Retina (tissue), 1 donor: Measurements from ENCODE around the gene ACE2.
"Not testable (repeated sequence)": the region's sequence is repeated elsewhere in the genome, so short reads cannot be mapped to it uniquely, and the experiment has no call there.

ENCODE experiments used
- DNase-seq: peaks from one replicate; pipeline ENCODE4 v3.0.0-alpha.2; 2016

The ACE2 gene

DNA sequence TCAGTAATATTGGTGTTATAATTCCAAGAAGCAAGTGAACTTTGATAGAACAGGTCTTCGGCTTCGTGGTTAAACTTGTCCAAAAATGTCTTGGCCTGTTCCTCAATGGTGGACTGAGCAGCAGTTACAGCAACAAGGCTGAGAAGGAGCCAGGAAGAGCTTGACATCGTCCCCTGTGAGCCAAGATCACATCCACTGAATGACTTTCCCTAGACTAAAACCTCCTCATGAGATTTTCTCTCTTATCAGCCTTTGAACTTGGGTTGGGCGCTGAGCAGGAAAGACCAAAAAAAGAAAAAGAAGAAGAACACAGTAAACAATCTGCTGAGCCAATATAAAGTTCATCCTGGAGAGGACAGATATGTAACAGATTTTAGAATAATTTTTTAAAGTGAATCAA is at the start of gene ACE2:
ACE2 (minus strand) TSS at position 216 of the 400 bp plus-strand sequence; CDS start at position 167, 49 bp downstream.
- no peak for DNase-seq

DNA sequence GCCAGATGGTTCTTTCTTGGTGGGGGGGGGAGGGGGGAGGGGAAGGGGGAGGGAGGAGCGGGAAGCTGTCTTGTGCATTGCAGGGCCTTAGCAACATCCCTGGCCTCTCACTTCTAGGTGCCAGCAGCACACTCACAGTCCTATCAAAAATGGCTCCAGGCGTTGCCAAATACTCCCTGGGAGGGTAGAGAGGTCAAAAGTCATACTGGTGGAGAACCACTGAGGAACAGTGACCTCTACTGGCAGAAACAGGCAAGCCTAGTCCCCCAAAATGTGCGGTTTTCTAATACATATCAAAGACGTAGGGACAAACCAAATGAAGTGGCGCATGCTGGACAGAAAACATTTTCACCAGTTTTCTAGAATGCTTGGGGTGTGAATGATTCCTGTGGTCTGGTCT is 46.8 kb upstream of the ACE2 start:
- DNase-seq, result not testable (repeated sequence)

GRCh38 chrX:15646543-15646942 is 45.8 kb upstream of the ACE2 start:
- DNase-seq, result no peak

- DNase-seq, result no peak
These were observed 45.3 kb upstream of the ACE2 start for GRCh38 chrX:15646031-15646430.

DNA sequence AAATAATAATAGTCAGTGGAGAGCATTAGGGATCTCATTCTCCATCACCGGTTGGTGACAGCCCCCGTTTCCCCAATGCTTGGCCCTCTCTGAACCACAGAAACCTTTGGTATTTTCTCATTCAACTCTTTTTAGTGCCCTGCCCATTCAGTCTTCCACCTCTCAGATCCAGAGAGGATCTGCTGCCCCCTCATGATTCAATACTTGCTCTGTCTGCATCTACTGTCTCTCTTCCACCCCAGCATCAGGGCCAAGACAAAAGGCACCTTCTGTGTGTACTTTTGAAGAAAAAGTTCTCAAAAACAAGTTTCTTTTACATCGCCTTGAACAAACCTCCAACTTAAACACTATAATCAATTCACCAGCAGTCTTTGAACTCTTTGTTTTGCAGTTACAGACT is 44.5 kb upstream of the ACE2 start:
- no peak for DNase-seq

DNA sequence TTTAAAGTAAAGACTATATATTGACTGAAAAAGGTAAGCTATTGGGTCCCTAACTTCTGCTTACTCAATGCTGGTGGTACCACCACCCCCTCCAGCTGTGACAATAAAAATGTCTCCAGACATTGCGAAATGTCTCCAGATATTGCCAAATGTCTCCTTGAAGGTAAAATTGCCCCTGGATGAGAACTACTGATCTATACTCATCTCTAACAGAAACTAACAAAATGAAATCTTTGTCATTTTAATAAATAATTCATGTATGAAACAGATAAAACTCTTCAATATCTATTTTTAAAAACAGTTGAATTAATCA is 43.8 kb upstream of the ACE2 start:
- DNase-seq, result no peak

DNA sequence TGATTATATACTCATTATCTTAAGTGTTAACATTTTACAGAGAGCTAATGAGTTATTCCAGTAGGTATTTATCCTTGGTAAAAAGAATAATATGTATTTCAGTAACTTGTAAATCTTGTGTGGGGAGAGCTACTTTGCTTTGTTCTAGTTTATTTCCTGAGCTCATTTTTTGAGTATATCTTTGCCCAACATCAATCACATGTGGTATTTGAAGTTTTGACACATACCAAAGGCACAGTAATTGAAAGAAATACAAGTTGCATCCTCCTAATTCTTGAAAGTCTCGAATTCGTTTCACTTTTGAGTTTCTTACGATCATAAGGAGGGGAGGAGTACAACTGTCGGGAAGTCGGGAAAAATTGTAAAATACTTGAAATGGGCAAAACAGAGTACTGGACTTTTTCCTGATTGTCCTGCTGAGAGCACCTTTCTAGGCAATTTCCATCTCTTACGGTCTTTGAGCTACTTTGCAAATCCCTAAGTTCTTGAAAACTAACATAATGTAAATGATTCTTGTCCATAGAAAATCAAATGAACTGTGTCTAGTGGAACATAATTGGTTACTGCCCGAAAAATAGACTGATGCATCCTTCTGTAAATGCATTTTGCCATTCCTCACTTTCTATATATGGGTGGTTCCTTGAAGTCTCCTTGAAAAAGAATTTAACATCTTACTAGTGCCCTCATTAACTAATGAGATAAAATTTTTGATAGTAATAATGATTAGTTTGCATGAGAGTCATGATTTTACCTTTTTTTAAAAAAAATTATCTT is 43.2 kb upstream of the ACE2 start:
- no peak for DNase-seq

GRCh38 chrX:15631637-15632036 is 30.9 kb upstream of the ACE2 start:
- no peak for DNase-seq

- peak; percentile 6 for DNase-seq
These were observed 22.3 kb upstream of the ACE2 start for GRCh38 chrX:15623054-15623453.

GRCh38 chrX:15619053-15619755 is 18.4 kb upstream of the ACE2 start:
- no peak for DNase-seq

GRCh38 chrX:15617111-15617510 is 16.4 kb upstream of the ACE2 start:
- no peak for DNase-seq

DNA sequence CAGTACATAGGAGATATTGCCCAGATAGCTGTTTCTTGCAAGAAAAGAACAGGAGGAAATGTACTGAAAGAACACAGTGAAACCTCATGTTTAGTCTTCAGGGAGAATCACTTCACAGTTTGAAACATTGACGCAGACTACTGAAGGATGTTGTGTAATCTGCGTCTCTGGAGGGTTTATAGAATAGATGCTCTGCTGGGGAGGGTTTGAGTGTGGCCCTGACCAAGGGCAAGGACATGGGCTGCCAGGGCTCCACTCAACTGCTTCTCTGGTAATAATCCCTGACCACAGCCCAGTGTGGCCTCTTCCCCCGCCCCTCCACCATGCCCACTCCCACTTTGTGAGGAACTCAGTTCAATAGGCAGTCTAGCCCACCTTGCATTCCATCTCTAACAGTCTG is 15.8 kb upstream of the ACE2 start:
- DNase-seq, result no peak

DNA sequence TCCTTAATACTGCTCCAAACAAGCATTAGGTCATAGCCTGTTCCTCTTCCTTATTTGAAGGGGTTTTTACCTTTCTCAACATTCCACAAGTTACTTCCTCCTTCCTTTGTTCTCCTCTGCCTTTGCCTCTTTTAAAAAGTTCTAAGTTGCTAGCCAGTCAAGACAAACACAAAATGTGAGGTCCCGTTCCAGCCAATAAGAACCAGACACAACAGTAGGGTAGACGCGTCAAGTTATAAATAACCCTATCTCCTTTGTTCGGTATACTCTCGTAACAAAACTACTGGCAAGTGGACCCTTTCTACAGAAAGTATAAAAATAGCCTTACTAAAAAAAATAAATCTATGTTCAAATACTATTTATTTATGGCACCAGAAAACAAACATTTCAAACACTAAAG is 6.3 kb upstream of the ACE2 start:
- DNase-seq, result no peak

DNA sequence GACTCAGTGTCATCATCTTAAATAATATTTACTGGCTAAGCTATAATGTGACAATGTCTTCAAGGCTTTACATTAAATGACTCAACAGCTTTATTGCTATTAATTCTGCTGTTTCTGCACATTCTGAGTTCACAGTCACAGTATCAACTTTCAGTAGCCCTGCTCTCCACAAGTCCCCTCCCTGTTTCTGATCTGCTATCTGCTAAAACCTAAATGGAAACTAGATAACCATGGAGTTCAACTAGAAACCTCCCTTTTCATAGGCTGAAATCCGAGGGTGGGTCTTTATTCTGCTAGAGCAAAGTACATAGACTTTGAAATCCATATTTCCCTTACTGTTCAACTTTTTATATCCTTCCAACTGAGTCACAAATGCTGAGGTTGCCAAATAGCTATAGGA is 5.4 kb upstream of the ACE2 start:
- DNase-seq, result no peak

DNA sequence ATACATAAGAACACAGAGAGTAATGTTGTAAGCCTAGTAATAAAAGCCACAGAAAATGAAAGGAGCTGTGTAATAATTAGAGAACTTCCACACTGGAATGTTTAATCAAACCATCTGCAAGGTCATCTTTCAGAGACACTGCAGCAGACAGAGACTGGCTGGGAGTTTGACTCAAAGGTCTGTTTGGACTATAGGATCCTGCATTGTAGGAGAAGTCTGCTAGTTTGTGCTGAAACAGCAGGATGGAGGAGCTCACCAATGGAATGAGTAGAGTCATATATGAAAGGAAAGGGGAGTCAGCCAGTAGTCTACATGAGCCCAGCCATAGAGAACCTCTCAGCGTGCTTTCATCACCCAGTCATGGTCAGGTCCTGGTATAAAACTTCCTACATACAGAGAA is 4.5 kb upstream of the ACE2 start:
- DNase-seq, result no peak

- DNase-seq, result no peak
These were observed 2.0 kb upstream of the ACE2 start for GRCh38 chrX:15602761-15603160.

DNA sequence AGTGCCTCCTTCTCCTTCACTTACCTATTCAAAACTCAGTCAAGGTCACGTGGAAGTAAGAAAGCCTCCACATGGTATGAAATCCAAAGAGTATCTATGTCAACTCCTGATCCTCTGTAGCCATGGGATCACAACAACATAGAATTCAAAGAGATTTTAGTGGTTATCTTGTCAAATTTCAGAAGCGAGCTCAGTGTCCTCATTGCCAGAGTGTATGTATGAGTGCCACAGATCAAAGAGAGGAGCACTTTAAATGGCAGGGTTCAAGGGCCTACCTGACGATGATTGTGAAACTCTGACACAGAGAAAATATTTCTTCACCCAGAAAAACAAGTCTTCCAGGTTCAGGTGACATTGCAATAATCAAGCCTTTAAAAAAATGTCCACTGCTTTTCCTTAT is 1.2 kb upstream of the ACE2 start:
- DNase-seq, result no peak

DNA sequence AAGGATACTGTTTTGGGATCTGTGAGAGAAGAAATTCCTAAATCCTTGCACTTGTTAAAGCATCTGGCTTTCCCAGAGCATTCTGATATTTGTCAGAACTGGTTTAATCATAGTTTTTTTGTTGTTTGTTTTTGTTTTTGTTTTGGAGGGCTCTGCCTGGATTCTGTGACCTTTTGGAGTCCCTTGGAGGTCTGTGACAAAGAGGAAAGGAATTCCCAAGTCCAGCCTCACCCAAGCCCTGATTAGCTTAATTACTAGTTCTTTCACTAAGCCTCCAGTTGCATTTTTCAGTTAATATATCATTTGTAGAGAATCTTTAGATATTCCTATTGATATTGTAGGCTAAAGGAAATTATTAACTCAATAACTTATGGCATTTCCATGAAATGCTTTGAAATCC is 711 bp downstream of the ACE2 start:
- no peak for DNase-seq

DNA sequence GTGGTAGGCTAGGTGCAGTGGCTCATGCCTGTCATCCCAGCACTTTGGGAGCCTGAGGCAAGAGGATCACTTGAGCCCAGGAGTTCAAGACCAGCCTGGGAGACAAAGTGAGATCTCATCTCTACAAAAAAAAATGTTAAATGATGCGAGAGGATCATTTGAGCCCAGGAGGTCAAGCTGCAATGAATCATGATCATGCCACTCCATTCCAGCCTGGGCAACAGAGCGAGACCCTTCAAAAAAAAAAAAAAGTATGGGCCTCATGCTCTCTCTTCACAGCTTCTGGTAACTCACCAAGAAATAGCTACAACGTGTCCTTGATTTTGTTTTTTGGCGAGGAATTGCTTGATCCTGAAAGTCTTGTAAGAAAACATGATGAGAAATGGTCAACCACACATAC is 1.3 kb downstream of the ACE2 start:
- no peak for DNase-seq

DNA sequence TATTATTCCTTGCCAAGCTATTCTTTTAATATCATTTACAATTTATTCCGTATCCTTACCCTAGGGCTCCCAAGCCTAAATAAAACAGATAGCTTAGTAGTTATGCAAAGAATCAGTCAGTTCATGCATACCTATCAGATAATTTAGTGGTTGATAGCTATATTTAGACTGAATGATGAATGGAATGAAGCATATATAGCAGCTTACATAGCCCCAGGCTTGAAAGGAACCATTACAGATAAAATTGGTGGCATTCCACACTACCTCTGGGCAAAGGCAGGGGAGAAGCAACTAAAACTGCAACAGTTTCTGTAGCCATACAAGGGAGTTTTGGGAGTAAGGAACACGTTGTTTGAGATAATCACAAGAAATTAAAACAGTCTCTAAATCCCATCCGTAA is 2.7 kb downstream of the ACE2 start:
- DNase-seq, result no peak

- no peak for DNase-seq
These were observed 6.4 kb downstream of the ACE2 start for GRCh38 chrX:15594371-15594770.

GRCh38 chrX:15579778-15580747 is 20.7 kb downstream of the ACE2 start:
- DNase-seq, result no peak

DNA sequence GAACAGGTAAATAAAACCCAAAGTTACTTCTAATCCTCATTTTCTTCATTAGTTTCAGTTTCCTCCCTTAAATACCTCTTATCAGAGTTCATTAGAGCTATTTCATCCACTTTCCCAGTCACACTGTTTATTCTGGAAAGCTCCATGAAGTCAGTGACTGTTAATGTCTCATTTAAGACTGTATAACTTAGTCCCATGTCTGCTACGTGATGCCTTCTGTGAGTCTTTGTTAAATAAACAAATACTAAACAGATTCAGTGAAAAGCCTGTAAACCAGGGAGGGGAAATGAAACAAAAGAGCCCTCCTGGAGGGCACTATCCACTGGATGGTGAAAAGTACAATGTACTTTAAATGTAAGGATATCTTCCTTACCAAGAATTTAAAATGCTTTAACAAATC is 24.7 kb downstream of the ACE2 start:
- no peak for DNase-seq

DNA sequence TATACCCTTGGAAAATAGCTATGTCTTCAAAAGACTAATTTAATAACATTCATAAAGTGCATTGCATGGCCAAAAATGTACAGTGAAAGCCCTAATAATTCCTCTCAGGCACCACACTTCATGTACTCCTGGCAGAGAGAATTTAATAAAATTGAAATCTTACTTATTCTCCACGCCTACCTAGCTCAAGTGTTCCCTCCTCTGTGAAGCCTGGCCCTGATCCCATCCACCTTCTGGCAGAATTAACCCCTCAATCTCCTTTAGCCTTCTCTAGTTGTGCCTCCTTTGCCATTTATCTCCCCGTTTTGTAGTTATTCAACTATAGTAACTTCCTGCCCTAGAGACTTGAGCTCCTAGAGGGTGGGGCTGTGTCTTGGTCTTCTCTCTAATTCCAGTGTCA is 26.7 kb downstream of the ACE2 start:
- DNase-seq, result no peak
